GM12864 (cell line): ENCODE measurements around the gene ANKDD1A.

Experiments used
- DNase-seq: peaks from one replicate; pipeline ENCODE4 v3.0.0-alpha.2; 2011; ENCODE audit warnings: low read depth
- H3K4me3 ChIP-seq: 2 replicates; pipeline ENCODE4 v1.5.1; 2011; ENCODE audit warnings: mild to moderate bottlenecking, low read depth, low read length, control low read depth
- CTCF ChIP-seq: IDR thresholded peaks from 2 replicates; pipeline ENCODE4 v1.5.1; 2011; ENCODE audit warnings: low read depth, mild to moderate bottlenecking, moderate library complexity, low read length, control low read depth, inconsistent platforms; ENCODE audit errors: missing control alignments

Gene ANKDD1A

GRCh38 chr15:64902863-64903262, 8.8 kb upstream of the ANKDD1A start:
- H3K4me3 ChIP-seq, result no peak overlapping the region
- no peak for TF ChIP-seq CTCF
- DNase-seq, result no peak

DNA sequence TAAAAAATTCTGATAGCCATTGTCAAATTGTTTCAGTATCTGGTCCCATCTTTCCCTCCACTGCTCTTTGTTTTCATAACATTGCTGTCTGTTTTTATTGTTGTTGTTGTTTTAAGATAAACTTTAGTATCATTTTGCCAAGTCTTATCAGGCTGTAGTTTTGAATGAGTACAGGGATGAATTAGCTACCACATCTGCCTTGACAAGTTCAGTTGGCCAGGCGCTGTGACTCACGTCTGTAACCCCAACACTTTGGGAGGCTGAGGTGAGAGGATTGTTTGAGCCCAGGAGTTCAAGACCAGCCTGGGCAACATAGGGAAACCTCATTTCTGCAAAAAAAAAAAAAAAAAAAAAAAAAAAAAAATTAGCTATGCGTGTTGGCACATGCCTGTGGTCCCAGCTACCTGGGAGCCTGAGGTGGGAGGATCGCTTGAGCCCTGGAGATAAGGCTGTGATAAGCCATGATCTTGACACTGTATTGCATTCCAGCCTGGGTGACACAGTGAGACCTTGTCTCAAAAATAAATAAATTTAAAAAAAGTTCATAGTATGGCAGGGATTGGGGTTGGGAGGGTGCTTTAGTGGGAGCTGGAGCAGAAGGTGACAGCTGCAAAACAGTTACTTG, 8.3 kb upstream of the ANKDD1A start:
- TF ChIP-seq CTCF, result no peak
- H3K4me3 ChIP-seq, result no peak overlapping the region
- no peak for DNase-seq

DNA sequence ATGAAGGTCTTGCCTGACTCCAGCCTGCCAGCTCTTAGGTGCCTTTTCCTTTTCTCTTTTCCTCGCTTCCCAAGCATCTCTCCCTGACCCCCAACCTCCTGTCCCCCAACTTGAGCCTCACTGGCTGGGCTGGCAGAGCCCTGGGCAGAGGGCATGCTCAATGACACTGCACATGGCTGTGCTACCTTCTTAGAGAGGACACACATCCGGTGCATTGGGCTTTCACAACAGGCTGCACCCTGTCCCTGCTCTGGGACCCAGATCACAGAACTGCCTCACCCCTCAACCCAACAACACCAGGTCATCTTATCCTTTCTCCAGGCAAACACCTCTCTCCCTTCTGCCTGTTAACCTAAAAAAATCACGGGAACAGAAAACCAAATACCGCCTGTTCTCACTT, 7.5 kb upstream of the ANKDD1A start:
- no peak for DNase-seq
- TF ChIP-seq CTCF, result no peak
- no peak overlapping the region for H3K4me3 ChIP-seq

DNA sequence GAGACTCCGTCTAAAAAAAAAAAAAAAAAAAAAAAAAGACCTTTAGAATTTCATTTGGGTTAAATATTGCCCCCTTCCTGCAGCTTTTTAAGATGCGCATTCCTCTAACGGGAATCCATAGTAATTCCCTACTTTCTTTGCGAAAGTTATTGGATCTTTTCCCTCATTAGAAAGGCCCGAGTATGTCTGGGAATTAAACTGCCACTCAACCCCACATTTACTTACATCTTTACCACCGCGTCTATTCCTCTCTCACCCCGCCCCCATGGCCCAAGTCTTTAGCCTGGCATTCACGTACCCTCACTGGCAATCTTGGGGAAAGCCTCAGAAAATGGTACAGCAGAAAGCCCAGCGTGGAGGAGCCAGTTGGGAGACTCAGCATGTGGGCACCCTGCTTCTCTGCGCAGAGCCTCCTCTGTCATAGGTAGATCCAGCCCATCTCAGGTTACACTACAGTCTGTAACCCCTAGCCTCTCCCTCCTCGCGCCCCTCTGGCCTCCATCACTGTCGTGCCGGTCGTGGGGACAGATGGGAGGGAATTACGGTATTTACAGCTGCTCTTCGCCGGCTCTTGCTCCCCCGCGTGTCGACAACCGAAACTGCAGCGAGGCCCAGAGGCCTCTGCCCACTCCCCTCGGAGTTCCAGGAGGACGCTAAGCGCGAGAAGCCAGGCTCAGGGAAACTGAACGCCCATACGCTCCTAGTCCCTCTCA, 6.4 kb upstream of the ANKDD1A start:
- peak overlapping the region; percentile 33 for H3K4me3 ChIP-seq
- TF ChIP-seq CTCF, result peak; percentile 88
- DNase-seq, result no peak

GRCh38 chr15:64905941-64906340, 5.8 kb upstream of the ANKDD1A start:
- DNase-seq, result no peak
- TF ChIP-seq CTCF, result no peak
- H3K4me3 ChIP-seq, result no peak overlapping the region

DNA sequence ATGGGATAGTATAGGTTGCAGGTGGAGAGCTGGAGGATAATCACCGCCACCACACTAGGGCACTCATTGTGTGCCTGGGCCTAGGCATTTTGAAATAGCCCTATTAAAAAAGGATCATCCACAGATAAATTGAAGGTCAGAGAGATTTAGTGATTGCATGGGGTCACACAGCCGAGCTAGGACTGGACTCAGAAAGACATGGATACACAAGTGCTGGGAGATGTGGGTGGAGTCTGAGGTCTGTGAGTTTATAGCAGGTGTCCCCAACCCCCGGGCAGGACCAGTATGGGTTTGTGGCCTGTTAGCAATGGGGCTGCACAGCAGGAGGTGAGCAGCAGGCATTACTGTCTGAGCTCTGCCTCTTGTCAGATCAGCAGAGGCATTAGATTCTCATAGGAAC, 5.3 kb upstream of the ANKDD1A start:
- H3K4me3 ChIP-seq, result no peak overlapping the region
- DNase-seq, result no peak
- no peak for TF ChIP-seq CTCF

DNA sequence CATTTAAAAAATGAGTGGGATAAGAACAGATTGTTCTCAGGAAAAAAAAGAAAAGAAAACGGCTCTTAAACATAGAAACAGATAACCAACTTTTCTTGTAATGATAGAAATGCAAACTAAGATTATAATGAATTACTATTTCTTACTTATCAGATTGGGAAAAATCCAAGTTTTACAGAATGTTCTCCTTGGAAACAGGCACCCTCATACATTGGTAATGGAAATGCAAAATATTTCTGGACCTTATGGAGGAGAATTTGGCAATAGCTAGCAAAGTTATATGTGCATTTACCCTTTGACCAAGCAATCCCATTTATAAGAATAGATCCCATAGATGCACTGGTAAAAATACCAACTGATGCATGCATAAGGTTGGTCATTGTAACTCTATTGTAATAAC, 3.7 kb upstream of the ANKDD1A start:
- no peak overlapping the region for H3K4me3 ChIP-seq
- no peak for DNase-seq
- no peak for TF ChIP-seq CTCF
